A375 (cell line): ENCODE results near the gene ADAMTS3. TPM values are rescaled to one million over a fixed set of nuclear protein-coding genes. Genes with fewer than 3 reads are reported as not detected.

ENCODE experiments used
- total RNA-seq: library from RNA; depleted of rRNA; stranded (reverse); fragments of >200 nt; shearing (Covaris generic); gene quantifications from 2 replicates; pipeline ENCODE4 v1.2.3, GENCODE V29; 2014; rRNA removed

ADAMTS3 gene
- total RNA-seq = 5.0 and 5.2 TPM in 2 replicates

GRCh38 chr4:72568959-72569718, at the start of gene ADAMTS3:
ADAMTS3 (minus strand) TSS chr4:72569221; CDS start chr4:72568762, 459 bp downstream.

